ENCODE measurements around the gene DVL1.
A peak's percentile ranks its signal among the peaks of the same experiment; 100 is the strongest.

Gene DVL1

DNA sequence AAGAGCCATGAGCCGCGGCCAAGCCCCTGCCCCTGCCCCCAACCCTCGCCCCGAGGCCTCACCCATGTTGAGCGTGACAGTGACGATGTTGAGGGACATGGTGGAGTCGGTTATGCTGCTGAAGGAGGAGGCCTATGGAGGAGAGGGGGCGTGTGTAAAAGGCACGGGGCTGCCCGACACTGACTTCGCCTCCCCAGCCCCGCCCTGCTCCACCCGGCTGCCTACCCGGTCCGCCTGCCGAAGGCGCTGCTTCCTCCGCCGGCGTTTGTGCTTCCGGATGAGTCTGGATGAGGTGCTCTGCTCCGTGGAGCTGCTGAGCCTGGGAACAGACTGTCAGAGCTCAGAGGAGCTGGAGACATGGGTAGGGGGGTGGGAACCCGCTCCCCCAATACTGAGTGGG, 9.0 kb downstream of the DVL1 start:
- no peak for DNase-seq (ENCODE audit: low read depth)

DNA sequence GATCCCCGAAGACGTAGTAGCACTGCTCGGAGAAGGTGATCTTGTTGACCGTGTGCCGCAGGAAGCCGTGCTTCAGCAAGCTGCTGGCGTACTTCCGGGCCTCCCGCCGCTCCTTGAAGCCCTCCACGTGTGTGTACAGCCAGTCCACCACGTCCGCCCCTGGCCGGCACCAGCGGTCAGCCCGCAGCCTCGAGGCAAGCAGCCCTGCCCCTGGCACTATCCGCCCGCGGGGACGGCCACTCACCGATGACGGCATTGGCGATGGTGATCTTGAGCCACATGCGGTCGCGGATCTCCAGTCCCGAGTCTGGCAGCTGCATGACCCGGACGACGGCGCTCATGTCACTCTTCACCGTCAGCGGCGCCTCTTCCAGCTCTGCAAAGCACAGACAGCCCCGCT, 10.9 kb downstream of the DVL1 start:
- DNase-seq (ENCODE audit: low read depth): no peak

DNA sequence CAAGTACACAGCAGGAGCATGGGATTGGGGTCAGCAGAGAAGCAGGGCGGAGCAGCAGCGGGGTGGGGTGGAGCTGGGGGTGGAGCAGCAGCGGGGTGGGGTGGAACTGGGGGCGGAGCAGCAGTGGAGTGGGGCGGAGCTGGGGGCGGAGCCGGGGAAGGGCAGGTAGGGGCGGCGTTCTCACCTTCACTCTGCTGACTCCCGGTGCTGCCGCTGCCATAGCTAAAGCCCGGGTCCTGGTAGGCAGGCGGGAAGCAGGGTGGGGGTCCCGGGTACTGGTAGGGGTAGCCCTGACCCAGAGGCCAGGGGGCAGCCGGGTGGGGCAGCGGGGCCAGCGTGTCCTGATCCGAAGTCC, 11.4 kb downstream of the DVL1 start:
- DNase-seq (ENCODE audit: low read depth): no peak

DNA sequence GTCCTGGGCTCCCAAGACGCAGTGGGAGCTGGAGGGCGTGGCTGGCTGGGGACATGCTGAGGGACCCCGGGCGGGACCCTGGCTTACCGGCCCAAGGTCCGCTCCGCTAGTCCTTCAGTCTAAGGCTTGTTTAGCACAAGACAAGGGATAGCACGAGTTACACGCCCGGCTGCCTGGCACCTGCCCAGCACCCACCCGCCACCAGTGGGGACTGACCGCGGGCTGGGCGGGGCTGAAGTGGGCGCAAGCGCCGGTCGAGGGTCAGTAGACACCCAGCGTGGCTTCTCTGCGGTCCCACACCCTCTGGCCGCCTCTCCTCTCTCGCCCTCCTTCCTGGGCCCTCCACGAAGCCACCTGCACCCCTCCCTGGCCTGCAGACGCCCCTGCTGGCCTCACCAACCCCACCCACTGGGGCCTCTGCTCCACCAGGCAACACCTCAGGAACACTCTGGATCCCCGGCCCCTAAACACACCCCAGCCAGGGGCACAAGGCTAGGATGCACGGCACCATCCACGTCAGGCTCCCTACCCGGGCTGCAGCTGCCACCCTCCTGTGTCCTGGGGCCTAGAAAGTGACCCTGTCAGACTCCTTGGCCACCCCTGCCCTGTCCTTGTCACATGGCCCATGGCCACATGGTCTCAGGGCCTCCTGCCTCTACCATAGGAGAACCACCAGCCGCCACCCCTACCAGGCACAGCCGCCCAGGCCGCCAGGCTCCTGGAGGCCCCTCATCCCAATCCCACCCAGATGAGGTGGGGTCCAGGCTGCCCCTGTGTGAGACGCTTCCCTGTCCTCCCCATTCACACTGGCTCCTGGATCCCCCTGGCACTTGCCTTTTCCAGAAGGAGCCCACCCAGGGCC, 12.1 kb downstream of the DVL1 start:
- DNase-seq (ENCODE audit: low read depth): no peak

DNA sequence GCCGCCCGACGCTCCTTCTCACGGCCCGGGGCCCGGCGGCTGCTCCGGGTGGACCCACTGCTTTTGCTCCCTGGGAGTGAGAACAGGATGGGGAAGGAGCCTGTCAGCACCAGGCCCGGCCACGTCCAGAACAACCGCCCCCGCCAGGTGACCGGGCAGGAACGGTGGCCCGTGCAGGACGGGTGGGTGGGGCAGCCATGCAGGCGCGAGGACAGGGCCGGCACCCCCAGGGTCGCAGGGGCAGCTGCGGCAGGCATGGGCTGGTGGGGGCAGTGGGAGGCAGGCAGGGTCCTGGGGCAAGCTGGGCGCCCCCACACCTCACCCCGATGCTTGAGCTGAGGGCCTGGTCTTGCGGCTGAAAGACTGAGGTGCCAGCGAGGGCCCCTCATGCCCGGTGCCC, 12.8 kb downstream of the DVL1 start:
- DNase-seq (ENCODE audit: low read depth): no peak

DNA sequence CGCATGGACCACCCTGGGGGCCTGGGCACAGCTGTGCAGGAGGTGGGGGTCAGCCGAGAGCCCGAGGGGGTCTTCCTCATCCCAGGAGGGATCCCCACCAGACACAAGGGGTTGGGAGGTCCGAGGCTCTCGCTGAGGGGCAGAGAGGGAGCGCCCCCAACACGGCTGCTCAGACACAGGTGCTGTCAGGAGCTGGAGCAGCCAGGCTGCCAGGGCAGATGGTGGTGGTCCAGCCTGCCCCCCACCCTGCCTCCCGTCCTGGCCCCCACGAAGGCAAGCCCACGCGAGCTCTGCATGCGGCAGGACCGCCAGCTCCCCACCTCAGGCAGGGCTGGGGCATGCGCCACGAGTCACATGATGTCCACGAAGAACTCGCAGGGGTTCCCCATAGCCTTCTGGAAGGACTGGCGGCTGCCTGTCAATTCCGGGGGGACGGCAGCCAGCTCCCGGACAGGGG, 13.4 kb downstream of the DVL1 start:
- no peak for DNase-seq (ENCODE audit: low read depth)

DNA sequence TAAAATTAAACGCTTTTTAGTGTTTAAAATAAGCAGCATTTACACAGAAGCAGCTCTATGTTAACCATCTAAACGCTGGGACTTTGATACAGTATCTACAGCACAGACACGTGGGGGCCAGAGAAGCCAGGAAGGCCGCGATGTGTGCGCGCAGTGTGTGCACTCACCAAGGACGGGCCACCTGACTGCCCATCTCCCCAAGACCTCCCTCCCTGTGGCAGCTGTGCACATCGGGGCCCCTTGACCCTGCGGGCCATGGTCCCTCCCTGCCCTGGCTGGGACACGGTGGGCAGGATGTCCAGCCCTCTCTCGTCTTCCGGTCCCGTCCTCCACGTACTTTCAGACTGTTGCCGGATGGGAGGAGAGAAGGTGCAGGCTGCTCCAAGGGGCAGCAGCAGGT, 13.9 kb downstream of the DVL1 start:
- DNase-seq (ENCODE audit: low read depth): no peak

DNA sequence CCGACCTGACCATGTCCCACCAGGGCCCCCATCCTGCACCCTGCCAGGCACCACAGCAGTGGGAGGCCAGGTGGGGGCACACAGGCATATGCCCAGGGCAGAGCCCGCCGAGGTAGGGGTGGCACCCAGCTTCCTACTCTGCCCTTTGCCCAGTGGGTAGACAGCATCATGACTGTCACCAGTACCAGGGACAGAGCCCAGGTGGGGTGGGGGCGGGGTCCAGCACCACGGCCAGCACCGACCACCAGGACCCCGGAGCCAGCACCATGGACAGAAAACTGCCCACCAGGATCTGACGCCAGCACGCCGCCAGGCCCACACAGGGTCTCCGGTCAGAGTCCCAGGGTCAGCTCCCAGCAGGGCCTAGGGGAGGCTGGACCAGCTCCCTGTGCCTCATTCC, 14.4 kb downstream of the DVL1 start:
- no peak for DNase-seq (ENCODE audit: low read depth)

DNA sequence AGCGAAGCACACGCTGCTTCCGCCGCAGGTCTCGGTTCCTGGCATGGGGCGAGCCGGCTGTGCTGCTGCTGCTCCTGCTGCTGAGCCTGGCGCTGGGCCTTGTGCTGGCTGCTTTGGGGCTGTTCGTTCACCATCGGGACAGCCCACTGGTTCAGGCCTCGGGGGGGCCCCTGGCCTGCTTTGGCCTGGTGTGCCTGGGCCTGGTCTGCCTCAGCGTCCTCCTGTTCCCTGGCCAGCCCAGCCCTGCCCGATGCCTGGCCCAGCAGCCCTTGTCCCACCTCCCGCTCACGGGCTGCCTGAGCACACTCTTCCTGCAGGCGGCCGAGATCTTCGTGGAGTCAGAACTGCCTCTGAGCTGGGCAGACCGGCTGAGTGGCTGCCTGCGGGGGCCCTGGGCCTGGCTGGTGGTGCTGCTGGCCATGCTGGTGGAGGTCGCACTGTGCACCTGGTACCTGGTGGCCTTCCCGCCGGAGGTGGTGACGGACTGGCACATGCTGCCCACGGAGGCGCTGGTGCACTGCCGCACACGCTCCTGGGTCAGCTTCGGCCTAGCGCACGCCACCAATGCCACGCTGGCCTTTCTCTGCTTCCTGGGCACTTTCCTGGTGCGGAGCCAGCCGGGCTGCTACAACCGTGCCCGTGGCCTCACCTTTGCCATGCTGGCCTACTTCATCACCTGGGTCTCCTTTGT, 15.5 kb downstream of the DVL1 start:
- DNase-seq (ENCODE audit: low read depth): no peak

DNA sequence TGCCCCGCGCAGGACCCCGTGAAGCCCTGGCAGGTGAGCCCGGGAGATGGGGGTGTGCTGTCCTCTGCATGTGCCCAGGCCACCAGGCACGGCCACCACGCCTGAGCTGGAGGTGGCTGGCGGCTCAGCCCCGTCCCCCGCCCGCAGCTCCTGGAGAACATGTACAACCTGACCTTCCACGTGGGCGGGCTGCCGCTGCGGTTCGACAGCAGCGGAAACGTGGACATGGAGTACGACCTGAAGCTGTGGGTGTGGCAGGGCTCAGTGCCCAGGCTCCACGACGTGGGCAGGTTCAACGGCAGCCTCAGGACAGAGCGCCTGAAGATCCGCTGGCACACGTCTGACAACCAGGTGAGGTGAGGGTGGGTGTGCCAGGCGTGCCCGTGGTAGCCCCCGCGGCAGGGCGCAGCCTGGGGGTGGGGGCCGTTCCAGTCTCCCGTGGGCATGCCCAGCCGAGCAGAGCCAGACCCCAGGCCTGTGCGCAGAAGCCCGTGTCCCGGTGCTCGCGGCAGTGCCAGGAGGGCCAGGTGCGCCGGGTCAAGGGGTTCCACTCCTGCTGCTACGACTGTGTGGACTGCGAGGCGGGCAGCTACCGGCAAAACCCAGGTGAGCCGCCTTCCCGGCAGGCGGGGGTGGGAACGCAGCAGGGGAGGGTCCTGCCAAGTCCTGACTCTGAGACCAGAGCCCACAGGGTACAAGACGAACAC, 16.3 kb downstream of the DVL1 start:
- no peak for DNase-seq (ENCODE audit: low read depth)

DNA sequence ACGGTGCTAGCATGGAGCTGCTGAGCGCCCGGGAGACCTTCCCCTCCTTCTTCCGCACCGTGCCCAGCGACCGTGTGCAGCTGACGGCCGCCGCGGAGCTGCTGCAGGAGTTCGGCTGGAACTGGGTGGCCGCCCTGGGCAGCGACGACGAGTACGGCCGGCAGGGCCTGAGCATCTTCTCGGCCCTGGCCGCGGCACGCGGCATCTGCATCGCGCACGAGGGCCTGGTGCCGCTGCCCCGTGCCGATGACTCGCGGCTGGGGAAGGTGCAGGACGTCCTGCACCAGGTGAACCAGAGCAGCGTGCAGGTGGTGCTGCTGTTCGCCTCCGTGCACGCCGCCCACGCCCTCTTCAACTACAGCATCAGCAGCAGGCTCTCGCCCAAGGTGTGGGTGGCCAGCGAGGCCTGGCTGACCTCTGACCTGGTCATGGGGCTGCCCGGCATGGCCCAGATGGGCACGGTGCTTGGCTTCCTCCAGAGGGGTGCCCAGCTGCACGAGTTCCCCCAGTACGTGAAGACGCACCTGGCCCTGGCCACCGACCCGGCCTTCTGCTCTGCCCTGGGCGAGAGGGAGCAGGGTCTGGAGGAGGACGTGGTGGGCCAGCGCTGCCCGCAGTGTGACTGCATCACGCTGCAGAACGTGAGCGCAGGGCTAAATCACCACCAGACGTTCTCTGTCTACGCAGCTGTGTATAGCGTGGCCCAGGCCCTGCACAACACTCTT, 17.0 kb downstream of the DVL1 start:
- no peak for DNase-seq (ENCODE audit: low read depth)

DNA sequence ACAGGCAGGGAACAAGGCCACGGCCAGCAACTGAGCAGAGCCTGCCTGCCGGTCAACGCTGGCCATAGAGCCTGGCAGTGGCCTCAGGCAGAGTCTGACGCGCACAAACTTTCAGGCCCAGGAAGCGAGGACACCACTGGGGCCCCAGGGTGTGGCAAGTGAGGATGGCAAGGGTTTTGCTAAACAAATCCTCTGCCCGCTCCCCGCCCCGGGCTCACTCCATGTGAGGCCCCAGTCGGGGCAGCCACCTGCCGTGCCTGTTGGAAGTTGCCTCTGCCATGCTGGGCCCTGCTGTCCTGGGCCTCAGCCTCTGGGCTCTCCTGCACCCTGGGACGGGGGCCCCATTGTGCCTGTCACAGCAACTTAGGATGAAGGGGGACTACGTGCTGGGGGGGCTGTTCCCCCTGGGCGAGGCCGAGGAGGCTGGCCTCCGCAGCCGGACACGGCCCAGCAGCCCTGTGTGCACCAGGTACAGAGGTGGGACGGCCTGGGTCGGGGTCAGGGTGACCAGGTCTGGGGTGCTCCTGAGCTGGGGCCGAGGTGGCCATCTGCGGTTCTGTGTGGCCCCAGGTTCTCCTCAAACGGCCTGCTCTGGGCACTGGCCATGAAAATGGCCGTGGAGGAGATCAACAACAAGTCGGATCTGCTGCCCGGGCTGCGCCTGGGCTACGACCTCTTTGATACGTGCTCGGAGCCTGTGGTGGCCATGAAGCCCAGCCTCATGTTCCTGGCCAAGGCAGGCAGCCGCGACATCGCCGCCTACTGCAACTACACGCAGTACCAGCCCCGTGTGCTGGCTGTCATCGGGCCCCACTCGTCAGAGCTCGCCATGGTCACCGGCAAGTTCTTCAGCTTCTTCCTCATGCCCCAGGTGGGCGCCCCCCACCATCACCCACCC, 17.9 kb downstream of the DVL1 start, which contains the start of gene TAS1R3:
TSS of gene TAS1R3 (plus strand) at position 213 of the 898 bp plus-strand sequence. CDS start at position 279, 66 bp downstream.
- peak; percentile 40 for DNase-seq (ENCODE audit: low read depth)

DNA sequence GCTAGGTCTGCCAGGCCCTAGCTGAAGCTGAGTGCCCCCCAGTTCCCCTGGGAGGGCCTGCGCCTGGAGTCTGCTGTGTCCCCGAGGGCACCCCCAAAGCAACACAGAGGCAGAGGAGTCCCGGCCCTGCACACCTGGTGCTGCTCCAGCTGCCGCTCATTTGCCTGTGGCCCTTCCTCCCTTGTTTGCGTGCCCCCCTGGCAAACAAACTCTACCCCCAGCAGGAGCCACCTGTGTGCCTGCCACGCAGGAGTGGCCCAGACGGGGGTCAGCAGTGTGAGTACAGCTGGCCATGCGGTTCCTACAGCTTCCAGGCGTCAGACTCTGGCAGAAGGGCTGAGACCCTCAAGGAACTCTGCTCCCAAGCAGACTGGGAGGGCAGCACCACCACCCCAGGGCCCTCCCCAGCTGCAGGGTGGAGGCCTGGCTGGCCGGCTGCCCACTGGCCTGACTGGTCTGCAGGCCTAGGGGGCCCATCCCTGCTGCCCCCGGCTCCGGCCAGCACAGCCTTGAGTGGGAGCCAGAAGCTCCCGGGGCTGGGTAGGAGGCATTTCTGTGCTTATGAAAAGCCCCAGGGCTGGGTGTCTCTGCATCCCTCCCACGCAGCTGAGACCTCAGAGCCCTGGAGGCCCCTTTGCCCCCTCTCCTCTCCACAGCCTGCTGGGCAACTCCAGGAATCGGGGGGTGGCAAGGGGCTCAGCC, 18.7 kb downstream of the DVL1 start:
- DNase-seq (ENCODE audit: low read depth): no peak

DNA sequence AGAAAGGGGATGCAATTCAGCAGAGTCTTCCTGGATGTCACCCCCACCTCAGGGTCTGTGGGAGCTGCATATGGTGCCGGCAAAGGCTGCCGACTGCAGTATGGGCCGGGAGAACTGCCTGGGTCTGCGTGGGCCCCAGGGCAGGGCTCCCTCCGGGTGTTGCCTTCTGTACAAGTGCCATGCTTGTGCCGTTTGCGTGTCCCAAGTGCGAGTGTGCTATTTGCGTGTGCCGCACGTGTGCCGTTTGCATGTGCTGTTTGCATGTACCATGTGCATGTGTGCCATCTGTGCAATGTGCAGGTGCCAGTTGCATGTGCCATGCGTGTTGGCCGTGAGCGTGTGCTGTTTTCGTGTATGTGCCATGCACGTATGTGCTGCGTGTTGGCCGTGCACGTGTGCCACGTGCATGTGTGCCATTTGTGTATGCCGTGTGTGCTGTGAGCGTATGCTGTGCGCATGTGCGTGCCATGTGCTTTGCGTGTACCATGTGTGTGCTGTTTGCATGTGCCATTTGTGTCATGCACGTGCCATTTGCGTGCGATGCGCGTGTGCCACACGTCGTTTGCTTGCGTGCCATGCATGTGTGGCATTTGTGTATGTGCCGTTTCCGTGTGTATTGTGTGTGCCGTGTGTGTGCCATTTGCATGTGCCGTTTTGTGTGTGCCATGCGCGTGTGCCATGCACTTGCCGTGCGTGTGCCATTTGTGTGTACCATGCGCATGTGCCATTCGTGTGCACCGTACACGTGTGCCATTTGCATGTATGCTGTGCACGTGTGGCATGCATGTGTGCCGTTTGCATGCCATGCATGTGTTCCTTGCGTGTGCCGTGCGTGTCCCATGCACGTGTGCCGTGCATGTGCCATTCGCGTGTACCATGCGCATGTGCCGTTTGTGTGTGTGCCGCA, 19.7 kb downstream of the DVL1 start:
- DNase-seq (ENCODE audit: low read depth): no peak

DNA sequence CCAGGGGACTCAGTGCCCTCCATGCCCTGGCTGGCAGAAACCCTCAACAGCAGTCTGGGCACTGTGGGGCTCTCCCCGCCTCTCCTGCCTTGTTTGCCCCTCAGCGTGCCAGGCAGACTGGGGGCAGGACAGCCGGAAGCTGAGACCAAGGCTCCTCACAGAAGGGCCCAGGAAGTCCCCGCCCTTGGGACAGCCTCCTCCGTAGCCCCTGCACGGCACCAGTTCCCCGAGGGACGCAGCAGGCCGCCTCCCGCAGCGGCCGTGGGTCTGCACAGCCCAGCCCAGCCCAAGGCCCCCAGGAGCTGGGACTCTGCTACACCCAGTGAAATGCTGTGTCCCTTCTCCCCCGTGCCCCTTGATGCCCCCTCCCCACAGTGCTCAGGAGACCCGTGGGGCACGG, 21.0 kb downstream of the DVL1 start:
- no peak for DNase-seq (ENCODE audit: low read depth)

DNA sequence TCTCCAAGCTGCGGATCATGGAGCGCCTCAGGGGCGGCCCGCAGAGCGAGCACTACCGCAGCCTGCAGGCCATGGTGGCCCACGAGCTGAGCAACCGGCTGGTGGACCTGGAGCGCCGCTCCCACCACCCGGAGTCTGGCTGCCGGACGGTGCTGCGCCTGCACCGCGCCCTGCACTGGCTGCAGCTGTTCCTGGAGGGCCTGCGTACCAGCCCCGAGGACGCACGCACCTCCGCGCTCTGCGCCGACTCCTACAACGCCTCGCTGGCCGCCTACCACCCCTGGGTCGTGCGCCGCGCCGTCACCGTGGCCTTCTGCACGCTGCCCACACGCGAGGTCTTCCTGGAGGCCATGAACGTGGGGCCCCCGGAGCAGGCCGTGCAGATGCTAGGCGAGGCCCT, 21.9 kb downstream of the DVL1 start:
- no peak for DNase-seq (ENCODE audit: low read depth)

DNA sequence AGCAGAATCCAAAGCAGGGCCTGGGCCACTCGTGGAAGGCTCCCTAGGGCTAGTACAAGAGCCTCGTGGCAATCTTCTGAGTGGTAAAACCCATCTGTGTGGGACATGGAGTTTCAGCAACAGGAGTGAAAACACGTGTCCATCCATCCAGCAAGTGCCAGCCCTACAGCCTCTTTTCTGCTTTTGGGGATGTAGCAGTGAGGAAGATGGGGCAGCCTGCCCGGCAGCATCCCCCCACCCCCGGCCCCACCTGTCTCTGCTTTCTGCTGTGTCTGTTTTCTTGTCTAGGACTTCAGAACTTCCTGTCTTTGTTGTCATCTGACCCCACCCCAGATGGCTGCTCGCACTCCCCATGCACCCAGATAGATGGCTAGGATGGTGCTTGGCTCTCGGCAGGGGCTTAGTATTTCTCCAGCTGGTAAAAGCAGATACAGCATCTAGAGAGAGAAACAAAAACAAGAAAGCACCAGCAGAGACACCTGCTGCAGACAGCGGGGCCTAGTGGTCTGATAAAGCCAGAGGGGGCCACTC, 23.1 kb downstream of the DVL1 start:
- no peak for DNase-seq (ENCODE audit: low read depth)

DNA sequence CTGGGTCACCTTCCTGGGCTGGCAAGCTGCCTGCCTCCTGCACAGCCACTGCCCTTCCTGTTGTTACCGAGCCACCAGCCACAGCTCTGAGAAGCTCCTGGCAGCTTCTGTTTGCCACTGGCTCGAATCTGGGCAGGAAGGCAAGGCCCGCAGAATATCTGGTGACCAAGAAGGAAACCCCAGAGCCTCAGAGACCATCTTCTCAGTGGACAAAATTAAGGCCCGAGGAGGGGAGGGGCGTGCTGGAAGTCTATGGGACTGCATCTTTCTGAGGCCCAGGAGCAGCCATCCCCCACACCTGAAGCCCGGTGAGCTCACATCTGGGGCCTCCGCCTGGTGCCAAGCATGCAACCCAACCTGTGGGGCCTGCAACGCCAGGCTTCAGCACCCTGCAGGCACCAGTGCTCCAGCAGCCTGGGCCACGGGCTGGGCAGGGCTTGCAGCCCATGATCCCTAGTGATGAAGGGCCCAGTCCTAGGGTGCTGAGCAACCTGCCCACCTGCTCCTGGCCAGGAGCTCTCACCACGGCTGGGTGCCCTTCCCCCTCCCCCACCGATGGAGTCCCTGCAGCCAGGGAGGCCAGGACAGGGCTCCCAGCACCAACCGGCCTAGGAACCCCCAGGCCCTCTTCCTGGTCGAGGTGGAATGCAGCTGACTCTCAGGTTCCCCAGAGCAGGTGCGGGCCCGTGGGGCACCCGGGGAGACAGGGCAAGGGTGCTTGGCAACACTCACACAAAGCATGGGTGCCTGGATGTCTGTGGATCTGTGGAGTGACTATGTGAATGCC, 23.7 kb downstream of the DVL1 start:
- no peak for DNase-seq (ENCODE audit: low read depth)
